Gastrocnemius medialis (tissue), 4 donors: ENCODE data around the gene RSU1.

Source experiments
- POLR2A ChIP-seq, 2 donors: fragments of 450-650 bp; IDR thresholded peaks; one replicate each; pipeline ENCODE4 v1.6.1; 2017; ENCODE audit warnings: antibody characterized with exemption in 2 of 2, mild to moderate bottlenecking in 2 of 2, moderate library complexity in 2 of 2
- TF ChIP-seq, protein P1 (sequence below), 5 experiments: fragments of 450-650 bp in 3 of 5; fragments of 200-600 bp in 2 of 5; sonication (generic) in 2 of 5; IDR thresholded peaks in 4 of 5; conservative IDR thresholded peaks in 1 of 5; 1 replicate in 4 of 5; 2 replicates in 1 of 5; pipeline ENCODE4 v1.5.1; 2016 to 2019; ENCODE audit warnings: antibody characterized with exemption in 5 of 5, mild to moderate bottlenecking in 3 of 5, moderate library complexity in 3 of 5

DNA sequence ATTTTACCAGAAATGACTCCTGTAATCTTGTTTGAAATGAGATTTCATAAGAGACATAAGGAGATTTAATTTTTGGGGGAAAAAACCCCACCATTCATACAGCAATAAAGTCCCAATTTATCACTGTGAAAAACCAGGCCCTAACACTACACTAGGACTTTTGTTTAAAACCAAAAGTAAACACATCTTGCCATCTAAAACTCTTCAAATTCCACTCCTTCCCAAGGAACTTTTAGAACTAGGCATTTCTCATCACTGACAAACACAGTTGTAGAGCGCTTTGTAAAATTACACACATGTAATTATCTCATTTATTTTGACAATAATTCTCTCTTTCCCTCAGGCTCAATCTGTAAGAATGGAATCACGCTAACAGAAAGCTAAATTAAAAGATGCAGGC lies 167.5 kb downstream of the RSU1 start:
- TF ChIP-seq, protein P1, sequence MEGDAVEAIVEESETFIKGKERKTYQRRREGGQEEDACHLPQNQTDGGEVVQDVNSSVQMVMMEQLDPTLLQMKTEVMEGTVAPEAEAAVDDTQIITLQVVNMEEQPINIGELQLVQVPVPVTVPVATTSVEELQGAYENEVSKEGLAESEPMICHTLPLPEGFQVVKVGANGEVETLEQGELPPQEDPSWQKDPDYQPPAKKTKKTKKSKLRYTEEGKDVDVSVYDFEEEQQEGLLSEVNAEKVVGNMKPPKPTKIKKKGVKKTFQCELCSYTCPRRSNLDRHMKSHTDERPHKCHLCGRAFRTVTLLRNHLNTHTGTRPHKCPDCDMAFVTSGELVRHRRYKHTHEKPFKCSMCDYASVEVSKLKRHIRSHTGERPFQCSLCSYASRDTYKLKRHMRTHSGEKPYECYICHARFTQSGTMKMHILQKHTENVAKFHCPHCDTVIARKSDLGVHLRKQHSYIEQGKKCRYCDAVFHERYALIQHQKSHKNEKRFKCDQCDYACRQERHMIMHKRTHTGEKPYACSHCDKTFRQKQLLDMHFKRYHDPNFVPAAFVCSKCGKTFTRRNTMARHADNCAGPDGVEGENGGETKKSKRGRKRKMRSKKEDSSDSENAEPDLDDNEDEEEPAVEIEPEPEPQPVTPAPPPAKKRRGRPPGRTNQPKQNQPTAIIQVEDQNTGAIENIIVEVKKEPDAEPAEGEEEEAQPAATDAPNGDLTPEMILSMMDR (IDR thresholded peaks at IDR 0.05 in 4 of 5, conservative IDR thresholded peaks at IDR 0.05 in 1 of 5), result no peak
- TF ChIP-seq POLR2A (IDR thresholded peaks at IDR 0.05), result no peak
